RPMI8226 (cell line): ENCODE results near the gene CKMT2.
A peak's percentile ranks its signal among the peaks of the same experiment; 100 is the strongest.
"Not testable (repeated sequence)": the region's sequence is repeated elsewhere in the genome, so short reads cannot be mapped to it uniquely, and the experiment has no call there.

Experiments used
- DNase-seq: peaks from one replicate; pipeline ENCODE4 v3.0.0-alpha.2; 2015

The CKMT2 gene

GRCh38 chr5:81253875-81254274 is 20.8 kb downstream of the CKMT2 start:
- no peak for DNase-seq

- DNase-seq: no peak
Measured at GRCh38 chr5:81254886-81255559, 21.9 kb downstream of the CKMT2 start.

- no peak for DNase-seq
Measured at GRCh38 chr5:81256766-81257165, 23.6 kb downstream of the CKMT2 start.

GRCh38 chr5:81262796-81263195 is 29.7 kb downstream of the CKMT2 start:
- not testable (repeated sequence) for DNase-seq

GRCh38 chr5:81265101-81265500 is 32.0 kb downstream of the CKMT2 start:
- DNase-seq: no peak

- DNase-seq: no peak
Measured at GRCh38 chr5:81268521-81269196, 35.5 kb downstream of the CKMT2 start.

- DNase-seq: no peak
Measured at GRCh38 chr5:81269751-81270393, 36.8 kb downstream of the CKMT2 start.

GRCh38 chr5:81270394-81271027 is 37.4 kb downstream of the CKMT2 start:
- not testable (repeated sequence) for DNase-seq

- DNase-seq: no peak
Measured at GRCh38 chr5:81283976-81284375, 50.9 kb downstream of the CKMT2 start.

- no peak for DNase-seq
Measured at GRCh38 chr5:81286059-81286617, 53.0 kb downstream of the CKMT2 start.

GRCh38 chr5:81288021-81288433 is 54.9 kb downstream of the CKMT2 start:
- DNase-seq: no peak

GRCh38 chr5:81290146-81290545 is 57.0 kb downstream of the CKMT2 start:
- DNase-seq: no peak

GRCh38 chr5:81292130-81292529 is 59.0 kb downstream of the CKMT2 start:
- DNase-seq: no peak

- not testable (repeated sequence) for DNase-seq
Measured at GRCh38 chr5:81294021-81294420, 60.9 kb downstream of the CKMT2 start.

- DNase-seq: no peak
Measured at GRCh38 chr5:81297531-81297930, 64.4 kb downstream of the CKMT2 start.

GRCh38 chr5:81300921-81301270 is 67.8 kb downstream of the CKMT2 start:
- peak; percentile 9 for DNase-seq

GRCh38 chr5:81301271-81302015 is 68.3 kb downstream of the CKMT2 start, which contains the start of gene ZCCHC9:
TSS of gene ZCCHC9 (plus strand) at chr5:81301587. CDS start at chr5:81304758, 3,171 bp downstream.
- peak; percentile 98 for DNase-seq

- no peak for DNase-seq
Measured at GRCh38 chr5:81302596-81302995, 69.5 kb downstream of the CKMT2 start.

GRCh38 chr5:81303563-81303962 is 70.4 kb downstream of the CKMT2 start:
- DNase-seq: no peak

- no peak for DNase-seq
Measured at GRCh38 chr5:81305785-81306184, 72.7 kb downstream of the CKMT2 start.

GRCh38 chr5:81308836-81309235 is 75.7 kb downstream of the CKMT2 start:
- DNase-seq: no peak

- DNase-seq: no peak
Measured at GRCh38 chr5:81310402-81311063, 77.4 kb downstream of the CKMT2 start.
